CD14-positive monocyte (primary cell): ENCODE measurements around the gene AKAP6. TPM values are rescaled to one million over a fixed set of nuclear protein-coding genes. Genes with fewer than 3 reads are reported as not detected.

Source experiments
- DNase-seq, 3 donors: peaks; one replicate each; pipeline ENCODE4 v3.0.0-alpha.2; 2011 to 2022
- H2AFZ ChIP-seq: 2 replicates; pipeline ENCODE4 v1.6.0; 2012; ENCODE audit warnings: mild to moderate bottlenecking, low read depth, low read length, inconsistent platforms; ENCODE audit not compliant: insufficient read depth, poor library complexity, severe bottlenecking
- H3K27ac ChIP-seq, 2 donors: 1 replicate in 1 of 2; 2 replicates in 1 of 2; pipeline ENCODE4 v1.5.1; 2012 to 2013; ENCODE audit warnings: low read length in 2 of 2, control low read depth in 1 of 2, inconsistent platforms in 1 of 2, low read depth in 1 of 2, mild to moderate bottlenecking in 1 of 2
- H3K27me3 ChIP-seq, 2 donors: one replicate each; pipeline versions ENCODE4 v1.6.0 to v1.6.1; 2011 to 2013; ENCODE audit warnings: low read length in 2 of 2; ENCODE audit not compliant: control insufficient read depth in 2 of 2, insufficient read depth in 2 of 2
- H3K36me3 ChIP-seq, 2 donors: replicated peaks in 1 of 2; 1 replicate in 1 of 2; 2 replicates in 1 of 2; pipeline versions ENCODE4 v1.5.1 to v1.6.1; 2012 to 2013; ENCODE audit warnings: low read length in 2 of 2, control low read depth in 1 of 2, inconsistent platforms in 1 of 2, mild to moderate bottlenecking in 1 of 2; ENCODE audit not compliant: insufficient read depth in 2 of 2, control insufficient read depth in 1 of 2
- H3K4me1 ChIP-seq, 2 donors: 1 replicate in 1 of 2; 2 replicates in 1 of 2; pipeline versions ENCODE4 v1.5.1 to v1.6.1; 2012 to 2013; ENCODE audit warnings: low read length in 2 of 2, control low read depth in 1 of 2, inconsistent platforms in 1 of 2, mild to moderate bottlenecking in 1 of 2, moderate library complexity in 1 of 2; ENCODE audit not compliant: insufficient read depth in 2 of 2, control insufficient read depth in 1 of 2
- H3K4me2 ChIP-seq: replicated peaks from 2 replicates; pipeline ENCODE3; 2012; ENCODE audit warnings: low read length, moderate library complexity, mild to moderate bottlenecking; ENCODE audit not compliant: poor library complexity, severe bottlenecking; ENCODE audit errors: extremely low read depth
- H3K4me3 ChIP-seq, 3 experiments: fragments of 200-600 bp in 1 of 3; sonication (generic) in 1 of 3; replicated peaks in 1 of 3; 1 replicate in 2 of 3; 2 replicates in 1 of 3; pipeline ENCODE4 v1.5.1; 2011 to 2013; ENCODE audit warnings: low read length in 3 of 3, mild to moderate bottlenecking in 3 of 3, control low read depth in 2 of 3, low read depth in 2 of 3, inconsistent platforms in 1 of 3, moderate library complexity in 1 of 3
- H3K79me2 ChIP-seq: 2 replicates; pipeline ENCODE4 v1.6.0; 2012; ENCODE audit warnings: mild to moderate bottlenecking, control low read depth, inconsistent platforms, low read length, moderate library complexity; ENCODE audit not compliant: insufficient read depth
- H3K9ac ChIP-seq: 2 replicates; pipeline ENCODE4 v1.6.0; 2017; ENCODE audit warnings: low read length, mild to moderate bottlenecking; ENCODE audit not compliant: insufficient read depth, poor library complexity, severe bottlenecking
- H3K9me3 ChIP-seq, 2 donors: replicated peaks in 1 of 2; 1 replicate in 1 of 2; 2 replicates in 1 of 2; pipeline versions ENCODE4 v1.5.1 to v1.6.1; 2012 to 2013; ENCODE audit warnings: low read length in 2 of 2, control low read depth in 1 of 2; ENCODE audit not compliant: control insufficient read depth in 1 of 2, insufficient read depth in 1 of 2
- H4K20me1 ChIP-seq: 2 replicates; pipeline ENCODE4 v1.6.0; 2012; ENCODE audit warnings: mild to moderate bottlenecking, low read length, control low read depth, moderate library complexity; ENCODE audit not compliant: insufficient read depth
- H3K27ac Mint-ChIP-seq, 7 donors: one replicate each; pipeline ENCODE4 v1.8.0; 2020; ENCODE audit warnings: mild to moderate bottlenecking in 7 of 7, mixed read lengths in 7 of 7, moderate library complexity in 6 of 7, inconsistent platforms in 2 of 7
- H3K27me3 Mint-ChIP-seq, 3 donors: one replicate each; pipeline ENCODE4 v1.8.0; 2021 to 2022; ENCODE audit warnings: low read depth in 3 of 3, mild to moderate bottlenecking in 3 of 3, mixed read lengths in 3 of 3, moderate library complexity in 3 of 3, inconsistent platforms in 1 of 3
- H3K36me3 Mint-ChIP-seq, 2 donors: one replicate each; pipeline ENCODE4 v1.8.0; 2020; ENCODE audit warnings: mixed read lengths in 2 of 2, inconsistent platforms in 1 of 2, mild to moderate bottlenecking in 1 of 2
- H3K4me1 Mint-ChIP-seq: one replicate; pipeline ENCODE4 v1.8.0; 2020; ENCODE audit warnings: mild to moderate bottlenecking, mixed read lengths
- H3K4me3 Mint-ChIP-seq, 2 donors: one replicate each; pipeline ENCODE4 v1.8.0; 2020; ENCODE audit warnings: mild to moderate bottlenecking in 2 of 2, mixed read lengths in 2 of 2, moderate library complexity in 1 of 2
- H3K9me3 Mint-ChIP-seq, 7 donors: one replicate each; pipeline ENCODE4 v1.8.0; 2020 to 2022; ENCODE audit warnings: mixed read lengths in 7 of 7, mild to moderate bottlenecking in 6 of 7, moderate library complexity in 6 of 7, inconsistent platforms in 2 of 7
- CTCF ChIP-seq: fragments of 200-600 bp; IDR thresholded peaks from one replicate; pipeline ENCODE4 v1.8.0; 2022; ENCODE audit warnings: antibody characterized with exemption, mild to moderate bottlenecking
- WGBS: methylation state at CpG from one replicate; pipeline ENCODE4 v1.1.5; 2013; ENCODE audit warnings: missing lambda C conversion rate; ENCODE audit not compliant: insufficient coverage; 5-methylcytosine and 5-hydroxymethylcytosine counted together
- intact Hi-C, 2 donors: fragments of 100-400 bp; cut with micrococcal nuclease; formaldehyde crosslinking; loops; one replicate each; pipeline versions ENCODE4 v1.15.0 to v1.15.1; 2023
- polyA plus RNA-seq, 3 donors: library from polyadenylated mRNA; depleted of rRNA in 1 of 3; unstranded in 2 of 3; stranded (reverse) in 1 of 3; fragments of 300-500 nt in 2 of 3; fragments of >200 nt in 1 of 3; fragmentation: Illumina TruSeq in 2 of 3; gene quantifications; 1 replicate in 2 of 3; 2 replicates in 1 of 3; pipeline ENCODE4 v1.2.3, GENCODE V29; 2012 to 2021

The AKAP6 gene
- polyA plus RNA-seq, 3 donors, result not detected

GRCh38 chr14:32601906-32602305 lies 272.8 kb downstream of the AKAP6 start:
- no peak overlapping the region for H3K27ac Mint-ChIP-seq
- Histone ChIP-seq H3K36me3 (no peaks in the 10 kb centered on the region), H4K20me1 (no peaks in the 10 kb centered on the region), H3K4me3 (no peak overlapping the region), H3K27me3 (no peaks in the 10 kb centered on the region), H3K9ac (no peak overlapping the region), H3K9me3 (no peaks in the 10 kb centered on the region), H2AFZ (no peak overlapping the region), H3K4me1 (no peaks in the 10 kb centered on the region), H3K79me2 (no peaks in the 10 kb centered on the region), H3K27ac (no peak overlapping the region), H3K4me2 (no peak overlapping the region)
- H3K36me3 Mint-ChIP-seq, result no peaks in the 10 kb centered on the region
- intact Hi-C loops, result no loop called here
- DNase-seq, result no peak
- H3K4me3 Mint-ChIP-seq, result no peak overlapping the region
- no peaks in the 10 kb centered on the region for H3K9me3 Mint-ChIP-seq
- WGBS, result 90% methylated on average over 2 of the region's 3 CpGs
- H3K4me1 Mint-ChIP-seq, result peaks cover 5% of the 10 kb centered on the region
- TF ChIP-seq CTCF, result no peak
- H3K27me3 Mint-ChIP-seq, result peaks cover 0 to 4% (median 3%) of the 10 kb centered on the region in 3 donors

- no peak overlapping the region for H3K4me2 ChIP-seq
- H2AFZ ChIP-seq, result no peak overlapping the region
- no peak for TF ChIP-seq CTCF
- no peaks in the 10 kb centered on the region for H3K27me3 ChIP-seq
- H3K79me2 ChIP-seq, result no peaks in the 10 kb centered on the region
- intact Hi-C loops, result no loop called here
- H3K36me3 ChIP-seq, result no peaks in the 10 kb centered on the region
- H3K9me3 ChIP-seq, result no peaks in the 10 kb centered on the region
- peak overlapping the region in 1 of 7 donors; percentile 1 for H3K27ac Mint-ChIP-seq
- H3K4me3 Mint-ChIP-seq, result no peak overlapping the region
- DNase-seq, result no peak
- peaks cover 5% of the 10 kb centered on the region for H3K4me1 Mint-ChIP-seq
- WGBS, result 92% methylated on average over 2 of the region's 7 CpGs
- no peak overlapping the region for H3K9ac ChIP-seq
- H3K4me3 ChIP-seq, result no peak overlapping the region
- no peaks in the 10 kb centered on the region for H3K4me1 ChIP-seq
- no peaks in the 10 kb centered on the region for H3K9me3 Mint-ChIP-seq
- H4K20me1 ChIP-seq, result no peaks in the 10 kb centered on the region
- peaks cover 0 to 4% (median 3%) of the 10 kb centered on the region in 3 donors for H3K27me3 Mint-ChIP-seq
- no peaks in the 10 kb centered on the region for H3K36me3 Mint-ChIP-seq
- no peak overlapping the region for H3K27ac ChIP-seq
Measured at GRCh38 chr14:32602699-32603098, 273.6 kb downstream of the AKAP6 start.
